WTC11 (cell line): ENCODE results near the gene LEKR1. TPM values are rescaled to one million over a fixed set of nuclear protein-coding genes. Genes with fewer than 3 reads are reported as not detected.

ENCODE experiments used
- ATAC-seq: fragments of 200-7000 bp; cut with Tn5 transposase; 2 replicates; pipeline ENCODE4 v1.10.0; 2021; ENCODE audit warnings: mild to moderate bottlenecking, moderate library complexity
- CTCF ChIA-PET: fragments of 300-600 bp; sonication (Branson Sonifier 250); formaldehyde crosslinking; loops from one replicate; lab custom pipeline; 2021; ENCODE audit warnings: antibody characterized with exemption; lab: Charles Lee
- POLR2A ChIA-PET: fragments of 350-600 bp; sonication (Branson Sonifier 250); formaldehyde crosslinking; loops from one replicate; lab custom pipeline; 2021; ENCODE audit warnings: antibody characterized with exemption; lab: Charles Lee
- DNase-seq: peaks from one replicate; pipeline ENCODE4 v3.0.0; 2021; ENCODE audit warnings: low spot score
- H3K27ac Mint-ChIP-seq: 2 replicates; pipeline ENCODE4 v1.8.0; 2021; ENCODE audit warnings: mixed read lengths
- H3K27me3 Mint-ChIP-seq: 2 replicates; pipeline ENCODE4 v1.8.0; 2021; ENCODE audit warnings: low read depth, mild to moderate bottlenecking, moderate library complexity, mixed read lengths
- H3K36me3 Mint-ChIP-seq: 2 replicates; pipeline ENCODE4 v1.8.0; 2021; ENCODE audit warnings: mixed read lengths
- H3K4me1 Mint-ChIP-seq: 2 replicates; pipeline ENCODE4 v1.8.0; 2022; ENCODE audit warnings: mixed read lengths
- H3K4me3 Mint-ChIP-seq: 2 replicates; pipeline ENCODE4 v1.8.0; 2021; ENCODE audit warnings: mild to moderate bottlenecking, moderate library complexity, mixed read lengths
- H3K9me3 Mint-ChIP-seq: 2 replicates; pipeline ENCODE4 v1.8.0; 2021; ENCODE audit warnings: mixed read lengths
- ATF1 ChIP-seq: sonication (generic); formaldehyde crosslinking; IDR thresholded peaks from 2 replicates; pipeline ENCODE4 v1.8.1; 2023; ENCODE audit warnings: mild to moderate bottlenecking, moderate library complexity, missing genetic modification reagents
- ATF6 ChIP-seq: sonication (generic); formaldehyde crosslinking; IDR thresholded peaks from 2 replicates; pipeline ENCODE4 v1.8.1; 2023; ENCODE audit warnings: mild to moderate bottlenecking, missing genetic modification reagents
- CBFB ChIP-seq: sonication (generic); formaldehyde crosslinking; IDR thresholded peaks from 2 replicates; pipeline ENCODE4 v1.8.1; 2022; ENCODE audit warnings: mild to moderate bottlenecking, low read depth, missing genetic modification reagents
- E2F1 ChIP-seq: sonication (generic); formaldehyde crosslinking; IDR thresholded peaks from 2 replicates; pipeline ENCODE4 v1.8.0; 2022; ENCODE audit warnings: mild to moderate bottlenecking, missing genetic modification reagents
- FOXK1 ChIP-seq: sonication (generic); formaldehyde crosslinking; IDR thresholded peaks from 2 replicates; pipeline ENCODE4 v1.8.0; 2022; ENCODE audit warnings: mild to moderate bottlenecking, moderate library complexity, missing genetic modification reagents
- HMGXB4 ChIP-seq: sonication (generic); formaldehyde crosslinking; IDR thresholded peaks from 2 replicates; pipeline ENCODE4 v1.8.1; 2023; ENCODE audit warnings: mild to moderate bottlenecking, moderate library complexity, missing genetic modification reagents
- IRF1 ChIP-seq: sonication (generic); formaldehyde crosslinking; IDR thresholded peaks from 2 replicates; pipeline ENCODE4 v1.8.0; 2023; ENCODE audit warnings: missing genetic modification reagents
- JUN ChIP-seq: sonication (generic); formaldehyde crosslinking; IDR thresholded peaks from 2 replicates; pipeline ENCODE4 v1.8.0; 2023; ENCODE audit warnings: mild to moderate bottlenecking, missing genetic modification reagents
- MAX ChIP-seq: sonication (generic); formaldehyde crosslinking; IDR thresholded peaks from 2 replicates; pipeline ENCODE4 v1.8.0; 2022; ENCODE audit warnings: mild to moderate bottlenecking, missing genetic modification reagents
- MYBL2 ChIP-seq: sonication (generic); formaldehyde crosslinking; IDR thresholded peaks from 2 replicates; pipeline ENCODE4 v1.8.1; 2023; ENCODE audit warnings: mild to moderate bottlenecking, moderate library complexity, missing genetic modification reagents
- PRDM15 ChIP-seq: sonication (generic); formaldehyde crosslinking; IDR thresholded peaks from 2 replicates; pipeline ENCODE4 v1.8.0; 2022; ENCODE audit warnings: missing genetic modification reagents
- SMAD3 ChIP-seq: sonication (generic); formaldehyde crosslinking; IDR thresholded peaks from 2 replicates; pipeline ENCODE4 v1.8.0; 2022; ENCODE audit warnings: missing genetic modification reagents, mild to moderate bottlenecking, borderline replicate concordance
- SOX15 ChIP-seq: fragments of 250-450 bp; sonication (Bioruptor Pico); IDR thresholded peaks from 2 replicates; pipeline ENCODE4 v1.9.0; 2021; ENCODE audit warnings: mild to moderate bottlenecking
- TCF7 ChIP-seq: sonication (generic); formaldehyde crosslinking; IDR thresholded peaks from 2 replicates; pipeline ENCODE4 v1.8.0; 2022; ENCODE audit warnings: mild to moderate bottlenecking, low read depth, missing genetic modification reagents, moderate library complexity
- ZNF121 ChIP-seq: sonication (generic); formaldehyde crosslinking; IDR thresholded peaks from 2 replicates; pipeline ENCODE4 v1.8.0; 2023; ENCODE audit warnings: missing genetic modification reagents
- ZNF263 ChIP-seq: sonication (generic); formaldehyde crosslinking; IDR thresholded peaks from 2 replicates; pipeline ENCODE4 v1.8.1; 2022; ENCODE audit warnings: low read depth, mild to moderate bottlenecking, moderate library complexity, missing genetic modification reagents
- ZNF317 ChIP-seq: sonication (generic); formaldehyde crosslinking; IDR thresholded peaks from 2 replicates; pipeline ENCODE4 v1.8.1; 2023; ENCODE audit warnings: low read depth, mild to moderate bottlenecking, moderate library complexity, missing genetic modification reagents, borderline replicate concordance
- ZNF423 ChIP-seq: fragments of 250-450 bp; sonication (Bioruptor Pico); IDR thresholded peaks from 2 replicates; pipeline ENCODE4 v2.1.2; 2022; ENCODE audit warnings: mild to moderate bottlenecking, moderate library complexity
- ZNF671 ChIP-seq: fragments of 250-450 bp; sonication (Bioruptor Pico); IDR thresholded peaks from 2 replicates; pipeline ENCODE4 v1.8.0; 2021; ENCODE audit warnings: mild to moderate bottlenecking
- total RNA-seq: library from RNA; stranded (reverse); gene quantifications from 3 replicates; pipeline ENCODE4 v1.2.3, GENCODE V29; 2021

The LEKR1 gene
- total RNA-seq, 1 experiment from 2014 or later, result 0.09 TPM

GRCh38 chr3:157073810-157074209, 247.7 kb downstream of the LEKR1 start:
- DNase-seq (no peak), ATAC-seq (no peak)
- no peaks in the 10 kb centered on the region for H3K9me3 Mint-ChIP-seq
- CTCF ChIA-PET, result no interaction called here
- no peak overlapping the region for H3K27ac Mint-ChIP-seq
- H3K27me3 Mint-ChIP-seq, result no peaks in the 10 kb centered on the region
- no peaks in the 10 kb centered on the region for H3K36me3 Mint-ChIP-seq
- TF ChIP-seq E2F1 (CRISPR knock-in tag), result no peak
- TF ChIP-seq ZNF263 (CRISPR knock-in tag), result no peak
- TF ChIP-seq ATF1 (CRISPR knock-in tag), result no peak
- no peak for TF ChIP-seq SOX15 (CRISPR knock-in tag)
- no peak for TF ChIP-seq JUN (CRISPR knock-in tag)
- TF ChIP-seq ZNF121 (CRISPR knock-in tag), result no peak
- no peak for TF ChIP-seq MYBL2
- TF ChIP-seq FOXK1 (CRISPR knock-in tag), result no peak
- no peak for TF ChIP-seq IRF1
- TF ChIP-seq ZNF317 (CRISPR knock-in tag), result no peak
- no peak for TF ChIP-seq SMAD3
- TF ChIP-seq ZNF423, result no peak
- TF ChIP-seq HMGXB4 (CRISPR knock-in tag), result no peak
- no peak for TF ChIP-seq CBFB (CRISPR knock-in tag)
- no peak for TF ChIP-seq TCF7 (CRISPR knock-in tag)
- TF ChIP-seq ATF6 (CRISPR knock-in tag), result no peak
- TF ChIP-seq MAX (CRISPR knock-in tag), result no peak
- TF ChIP-seq PRDM15 (CRISPR knock-in tag), result no peak
- TF ChIP-seq, all 79 proteins: peak for 0
- H3K4me3 Mint-ChIP-seq, result no peak overlapping the region
- peaks cover 17% of the 10 kb centered on the region for H3K4me1 Mint-ChIP-seq
- POLR2A ChIA-PET, result no interaction called here

GRCh38 chr3:157074490-157074889, 248.3 kb downstream of the LEKR1 start:
- no peak for ATAC-seq
- ChIA-PET CTCF (no interaction called here), POLR2A (no interaction called here)
- Mint-ChIP-seq H3K4me3 (no peak overlapping the region), H3K9me3 (no peaks in the 10 kb centered on the region), H3K27ac (no peak overlapping the region), H3K4me1 (peaks cover 17% of the 10 kb centered on the region), H3K27me3 (no peaks in the 10 kb centered on the region), H3K36me3 (no peaks in the 10 kb centered on the region)
- DNase-seq, result no peak
- TF ChIP-seq ZNF671, result no peak
